DOHH2 (cell line): Measurements from ENCODE around the gene SPHK1.

Experiments used
- EZH2phosphoT487 ChIP-seq: fragments of 200-600 bp; sonication (generic); IDR thresholded peaks from 2 replicates; pipeline ENCODE4 v1.6.1; 2017; ENCODE audit warnings: borderline replicate concordance, mild to moderate bottlenecking, antibody characterized with exemption, low read length, moderate library complexity, mixed read lengths
- TF ChIP-seq, protein P1 (sequence below): fragments of 200-600 bp; sonication (generic); IDR thresholded peaks from one replicate; pipeline ENCODE4 v1.5.1; 2014; ENCODE audit warnings: antibody characterized with exemption, mild to moderate bottlenecking, low read depth, low read length; ENCODE audit not compliant: poor library complexity, severe bottlenecking

DNA sequence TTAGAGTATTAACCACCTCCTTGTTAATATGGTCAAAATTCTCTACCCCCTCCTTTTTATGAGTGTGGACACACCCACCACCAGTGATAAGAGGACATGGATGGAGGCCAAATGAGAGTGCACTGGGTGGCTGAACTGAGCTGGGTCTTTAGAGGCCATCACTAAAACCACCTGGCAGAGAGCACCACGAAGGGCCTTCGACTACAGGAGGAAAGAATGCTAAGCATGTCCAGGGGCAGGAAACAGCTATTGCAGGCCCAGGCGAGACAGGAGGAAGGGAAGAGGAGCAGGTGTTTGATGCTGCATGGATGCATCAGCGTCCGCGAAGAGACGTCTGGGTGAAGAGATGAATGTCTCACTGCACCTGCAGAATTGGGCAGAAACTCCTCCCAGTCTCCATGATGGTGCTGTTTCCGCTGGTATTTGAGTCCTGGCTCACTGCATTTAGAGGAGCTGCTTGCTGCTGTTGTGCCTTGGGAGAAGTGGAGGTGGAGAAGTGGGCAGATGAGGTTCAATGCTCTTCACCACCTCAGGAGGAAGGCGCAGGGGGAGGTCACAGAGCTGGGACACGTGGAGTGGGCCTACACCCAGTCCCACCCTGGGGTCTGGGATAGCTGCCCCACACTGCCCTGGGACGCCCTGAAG, 33.2 kb downstream of the SPHK1 start:
- TF ChIP-seq, protein P1, sequence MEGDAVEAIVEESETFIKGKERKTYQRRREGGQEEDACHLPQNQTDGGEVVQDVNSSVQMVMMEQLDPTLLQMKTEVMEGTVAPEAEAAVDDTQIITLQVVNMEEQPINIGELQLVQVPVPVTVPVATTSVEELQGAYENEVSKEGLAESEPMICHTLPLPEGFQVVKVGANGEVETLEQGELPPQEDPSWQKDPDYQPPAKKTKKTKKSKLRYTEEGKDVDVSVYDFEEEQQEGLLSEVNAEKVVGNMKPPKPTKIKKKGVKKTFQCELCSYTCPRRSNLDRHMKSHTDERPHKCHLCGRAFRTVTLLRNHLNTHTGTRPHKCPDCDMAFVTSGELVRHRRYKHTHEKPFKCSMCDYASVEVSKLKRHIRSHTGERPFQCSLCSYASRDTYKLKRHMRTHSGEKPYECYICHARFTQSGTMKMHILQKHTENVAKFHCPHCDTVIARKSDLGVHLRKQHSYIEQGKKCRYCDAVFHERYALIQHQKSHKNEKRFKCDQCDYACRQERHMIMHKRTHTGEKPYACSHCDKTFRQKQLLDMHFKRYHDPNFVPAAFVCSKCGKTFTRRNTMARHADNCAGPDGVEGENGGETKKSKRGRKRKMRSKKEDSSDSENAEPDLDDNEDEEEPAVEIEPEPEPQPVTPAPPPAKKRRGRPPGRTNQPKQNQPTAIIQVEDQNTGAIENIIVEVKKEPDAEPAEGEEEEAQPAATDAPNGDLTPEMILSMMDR, result no peak
- TF ChIP-seq EZH2phosphoT487, result no peak
